SK-N-MC (cell line): Measurements from ENCODE around the gene AKAP6.

ENCODE experiments used
- EZH2 ChIP-seq: fragments of 200-600 bp; sonication (generic); IDR thresholded peaks from one replicate; pipeline ENCODE4 v1.6.1; 2017; ENCODE audit warnings: antibody characterized with exemption
- POLR2AphosphoS5 ChIP-seq: IDR thresholded peaks from 2 replicates; pipeline ENCODE4 v1.6.1; 2012; ENCODE audit warnings: mild to moderate bottlenecking, low read depth, low read length, borderline replicate concordance

- TF ChIP-seq POLR2AphosphoS5 (no peak), EZH2 (no peak)
These were observed 1.7 kb upstream of the AKAP6 start for GRCh38 chr14:32327255-32327961.
